Endothelial cell (in vitro differentiated cells): ENCODE results near the gene COL4A6. TPM values are rescaled to one million over a fixed set of nuclear protein-coding genes. Genes with fewer than 3 reads are reported as not detected.

Source experiments
- DNase-seq: peaks from one replicate; pipeline ENCODE4 v3.0.0; 2021; ENCODE audit warnings: low spot score
- H3K27ac Mint-ChIP-seq: one replicate; pipeline ENCODE4 v1.8.0; 2021; ENCODE audit warnings: mixed read lengths, inconsistent platforms; ENCODE audit not compliant: unreplicated experiment
- H3K27me3 Mint-ChIP-seq: one replicate; pipeline ENCODE4 v1.8.0; 2021; ENCODE audit warnings: mild to moderate bottlenecking, moderate library complexity, mixed read lengths, inconsistent platforms; ENCODE audit not compliant: unreplicated experiment
- H3K36me3 Mint-ChIP-seq: one replicate; pipeline ENCODE4 v1.8.0; 2021; ENCODE audit warnings: mild to moderate bottlenecking, low read depth, mixed read lengths, inconsistent platforms; ENCODE audit not compliant: unreplicated experiment
- H3K4me1 Mint-ChIP-seq: one replicate; pipeline ENCODE4 v1.8.0; 2021; ENCODE audit warnings: mild to moderate bottlenecking, mixed read lengths, inconsistent platforms; ENCODE audit not compliant: unreplicated experiment
- H3K4me3 Mint-ChIP-seq: one replicate; pipeline ENCODE4 v1.8.0; 2021; ENCODE audit warnings: mild to moderate bottlenecking, mixed read lengths, inconsistent platforms; ENCODE audit not compliant: unreplicated experiment
- H3K9me3 Mint-ChIP-seq: one replicate; pipeline ENCODE4 v1.8.0; 2021; ENCODE audit warnings: mixed read lengths, inconsistent platforms; ENCODE audit not compliant: unreplicated experiment
- CTCF ChIP-seq: fragments of 200-600 bp; sonication (generic); IDR thresholded peaks from one replicate; pipeline ENCODE4 v1.5.0; 2021; ENCODE audit warnings: antibody characterized with exemption; ENCODE audit not compliant: unreplicated experiment
- total RNA-seq: library from RNA; stranded (reverse); fragmentation: NEBNext Ultra II Directional; extraction: Animal tissue kit (Norgen Biotek cat#: 25700); gene quantifications from one replicate; pipeline ENCODE4 v1.2.1, GENCODE V29; 2021; ENCODE audit not compliant: unreplicated experiment

Gene COL4A6
- total RNA-seq, 1 donor from 2014 or later, result 10.5 TPM

- Mint-ChIP-seq H3K27me3 (no peaks in the 10 kb centered on the region), H3K4me1 (peaks cover 49% of the 10 kb centered on the region), H3K36me3 (no peaks in the 10 kb centered on the region), H3K4me3 (no peak overlapping the region), H3K27ac (peak overlapping the region; percentile 30), H3K9me3 (no peaks in the 10 kb centered on the region)
- no peak for DNase-seq
- TF ChIP-seq CTCF, result no peak
These were observed 315.5 kb downstream of the COL4A6 start for GRCh38 chrX:108122748-108123147.

- TF ChIP-seq CTCF, result no peak
- H3K27ac Mint-ChIP-seq, result no peak overlapping the region
- H3K4me3 Mint-ChIP-seq, result no peak overlapping the region
These were observed 316.9 kb downstream of the COL4A6 start for GRCh38 chrX:108121291-108121690.

GRCh38 chrX:108117988-108118387 is 320.2 kb downstream of the COL4A6 start:
- Mint-ChIP-seq H3K9me3 (no peaks in the 10 kb centered on the region), H3K4me3 (no peak overlapping the region), H3K4me1 (peaks cover 32% of the 10 kb centered on the region), H3K27me3 (no peaks in the 10 kb centered on the region), H3K27ac (no peak overlapping the region), H3K36me3 (no peaks in the 10 kb centered on the region)
- TF ChIP-seq CTCF, result no peak
- DNase-seq, result no peak

More at GRCh38 chrX:108121291-108121690, 316.9 kb downstream of the COL4A6 start:
- Mint-ChIP-seq H3K36me3 (no peaks in the 10 kb centered on the region), H3K9me3 (no peaks in the 10 kb centered on the region), H3K4me1 (peaks cover 38% of the 10 kb centered on the region), H3K27me3 (no peaks in the 10 kb centered on the region)
- no peak for DNase-seq

GRCh38 chrX:108114541-108114940 is 323.7 kb downstream of the COL4A6 start:
- no peaks in the 10 kb centered on the region for H3K9me3 Mint-ChIP-seq
- no peak for TF ChIP-seq CTCF

More at GRCh38 chrX:108114541-108114940, 323.7 kb downstream of the COL4A6 start:
- H3K4me3 Mint-ChIP-seq, result no peak overlapping the region
- no peaks in the 10 kb centered on the region for H3K36me3 Mint-ChIP-seq
- H3K27me3 Mint-ChIP-seq, result no peaks in the 10 kb centered on the region
- peaks cover 16% of the 10 kb centered on the region for H3K4me1 Mint-ChIP-seq
- no peak for DNase-seq
- H3K27ac Mint-ChIP-seq, result no peak overlapping the region

Other genes with a start within 250 kb of the COL4A6 start
- 54.6 TPM for gene COL4A5, start 1.4 kb upstream of the COL4A6 start, total RNA-seq